Right ventricle myocardium superior (tissue), 1 donor: ENCODE data around the gene P3H3. TPM values are rescaled to one million over a fixed set of nuclear protein-coding genes. Genes with fewer than 3 reads are reported as not detected.
"Not testable (repeated sequence)": the region's sequence is repeated elsewhere in the genome, so short reads cannot be mapped to it uniquely, and the experiment has no call there.

ENCODE experiments used
- ATAC-seq: fragments of 200-7000 bp; cut with Tn5 transposase; one replicate; pipeline ENCODE4 v1.9.1; 2020; ENCODE audit warnings: mild to moderate bottlenecking; ENCODE audit not compliant: poor library complexity
- DNase-seq: peaks from one replicate; pipeline ENCODE4 v3.0.0-alpha.2; 2020
- intact Hi-C: fragments of 100-400 bp; cut with DNase I; formaldehyde crosslinking; loops from one replicate; pipeline ENCODE4 v1.11.2; 2022
- total RNA-seq: library from RNA; stranded (reverse); fragmentation: NEBNext Ultra II Directional; extraction: Animal tissue kit (Norgen Biotek cat#: 25700); gene quantifications from one replicate; pipeline ENCODE4 v1.2.1, GENCODE V29; 2021
- donor health status: DM: no; HTN: yes; CAD: no; lungs with severe emphysema.

Gene P3H3
- total RNA-seq, 1 donor from 2014 or later = 10.0 TPM

- intact Hi-C loops = no loop called here
- ATAC-seq (no peak), DNase-seq (peak; percentile 49)
These were observed 43.1 kb downstream of the P3H3 start for GRCh38 chr12:6871052-6871957.

- intact Hi-C loops = no loop called here
- peak; percentile 75 for ATAC-seq
- peak; percentile 92 for DNase-seq
These were observed 44.2 kb downstream of the P3H3 start for GRCh38 chr12:6872073-6873048.

GRCh38 chr12:6873094-6874014, 45.1 kb downstream of the P3H3 start, which contains the start of gene SPSB2:
SPSB2 (minus strand) TSS chr12:6873303; CDS start chr12:6872901, 402 bp downstream.
- intact Hi-C loops = no loop called here
- ATAC-seq (peak; percentile 92), DNase-seq (peak; percentile 99)

- DNase-seq, ATAC-seq, intact Hi-C loops: not testable (repeated sequence)
These were observed 45.8 kb downstream of the P3H3 start for GRCh38 chr12:6874015-6874368.

- ATAC-seq, intact Hi-C loops, DNase-seq: not testable (repeated sequence)
These were observed 51.6 kb downstream of the P3H3 start for GRCh38 chr12:6879824-6880223.

GRCh38 chr12:6883252-6883651, 55.0 kb downstream of the P3H3 start:
- intact Hi-C loops = no loop called here
- no peak for DNase-seq
- no peak for ATAC-seq

GRCh38 chr12:6883683-6884082, 55.5 kb downstream of the P3H3 start:
- peak; percentile 31 for DNase-seq
- ATAC-seq = no peak
- intact Hi-C loops = no loop called here

- intact Hi-C loops = no loop called here
- ATAC-seq (no peak), DNase-seq (peak; percentile 30)
These were observed 56.3 kb downstream of the P3H3 start for GRCh38 chr12:6884539-6884938.

GRCh38 chr12:6886206-6886999, 58.2 kb downstream of the P3H3 start:
- ATAC-seq, intact Hi-C loops: not testable (repeated sequence)
- DNase-seq = peak; percentile 3

- ATAC-seq (no peak), DNase-seq (no peak)
- intact Hi-C loops = no loop called here
These were observed 59.3 kb downstream of the P3H3 start for GRCh38 chr12:6887460-6887859.

GRCh38 chr12:6888360-6888759, 60.2 kb downstream of the P3H3 start:
- no peak for ATAC-seq
- no peak for DNase-seq
- intact Hi-C loops = no loop called here

- intact Hi-C loops, ATAC-seq: not testable (repeated sequence)
- peak; percentile 1 for DNase-seq
These were observed 60.6 kb downstream of the P3H3 start for GRCh38 chr12:6888794-6889193.

Other genes with a start within 250 kb of the P3H3 start
- gene CHD4, start 221.0 kb upstream of the P3H3 start, total RNA-seq = 142 TPM
- 7.3 TPM for gene LPAR5, start 192.4 kb upstream of the P3H3 start, total RNA-seq
- gene ACRBP, start 181.0 kb upstream of the P3H3 start, total RNA-seq = 0.51 TPM
- gene ING4, start 165.3 kb upstream of the P3H3 start, total RNA-seq = 25.3 TPM
- 23.0 TPM for gene ZNF384, start 139.0 kb upstream of the P3H3 start, total RNA-seq
- gene PIANP, start 127.6 kb upstream of the P3H3 start, total RNA-seq = 0.35 TPM
- 70.4 TPM for gene COPS7A, start 104.4 kb upstream of the P3H3 start, total RNA-seq
- gene MLF2, start 75.3 kb upstream of the P3H3 start, total RNA-seq = 153 TPM
- 108 TPM for gene PTMS, start 62.0 kb upstream of the P3H3 start, total RNA-seq
- 0.22 TPM for gene LAG3, start 55.9 kb upstream of the P3H3 start, total RNA-seq
- gene CD4, start 38.9 kb upstream of the P3H3 start, total RNA-seq = 10.4 TPM
- 4.4 TPM for gene GPR162, start 6.6 kb upstream of the P3H3 start, total RNA-seq
- 2.9 TPM for gene GNB3, start 12.5 kb downstream of the P3H3 start, total RNA-seq
- gene CDCA3, start 22.9 kb downstream of the P3H3 start, total RNA-seq = 1.3 TPM
- gene USP5, start 23.7 kb downstream of the P3H3 start, total RNA-seq = 63.0 TPM
- gene TPI1, start 39.1 kb downstream of the P3H3 start, total RNA-seq = 804 TPM
- 3.2 TPM for gene SPSB2, start 44.9 kb downstream of the P3H3 start, total RNA-seq
- 8.2 TPM for gene LRRC23, start 76.4 kb downstream of the P3H3 start, total RNA-seq
- 7.4 TPM for gene ENO2, start 86.2 kb downstream of the P3H3 start, total RNA-seq
- 69.7 TPM for gene ATN1, start 99.6 kb downstream of the P3H3 start, total RNA-seq
- gene RNU7-1, start 115.4 kb downstream of the P3H3 start, total RNA-seq = not detected
- 251 TPM for gene C12orf57, start 115.6 kb downstream of the P3H3 start, total RNA-seq
- gene PTPN6, start 122.9 kb downstream of the P3H3 start, total RNA-seq = 7.2 TPM
- gene PHB2, start 142.3 kb downstream of the P3H3 start, total RNA-seq = 136 TPM
- 39.0 TPM for gene EMG1, start 142.5 kb downstream of the P3H3 start, total RNA-seq
- 48.7 TPM for gene LPCAT3, start 190.1 kb downstream of the P3H3 start, total RNA-seq
- 142 TPM for gene C1S, start 232.3 kb downstream of the P3H3 start, total RNA-seq